Stimulated activated CD8-positive, alpha-beta memory T cell treated with anti-CD3 and anti-CD28 coated beads, Interleukin-15, amount 100 ng/mL, for 24 hours (primary cell): ENCODE measurements around the gene GLIS1.

Experiments
- DNase-seq: peaks from one replicate; pipeline ENCODE4 v3.0.0-alpha.2; 2020; ENCODE audit warnings: low read depth

Gene GLIS1

GRCh38 chr1:53693773-53694717 lies 44.9 kb downstream of the GLIS1 start:
- no peak for DNase-seq

GRCh38 chr1:53693339-53693738 lies 45.6 kb downstream of the GLIS1 start:
- no peak for DNase-seq

DNA sequence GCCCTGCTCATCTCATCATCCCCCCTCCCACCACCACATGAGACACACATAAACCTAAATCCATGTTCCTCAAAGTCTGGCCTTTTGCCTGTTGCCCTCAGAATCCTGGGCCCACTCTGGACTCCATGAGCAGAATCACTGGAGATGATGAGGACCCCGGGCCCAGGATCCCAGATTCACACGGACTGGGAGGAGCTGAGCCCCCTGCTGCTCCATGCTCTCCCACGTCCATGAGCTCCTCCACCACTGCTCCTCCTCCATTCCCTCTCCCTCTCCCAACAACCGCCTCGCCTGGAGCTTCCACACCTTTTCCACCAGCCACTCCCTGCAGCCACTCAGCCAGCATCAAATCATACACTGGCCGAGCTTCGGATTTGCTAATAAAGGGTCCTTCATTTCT lies 47.6 kb downstream of the GLIS1 start:
- DNase-seq, result no peak

GRCh38 chr1:53690411-53690810 lies 48.6 kb downstream of the GLIS1 start:
- DNase-seq, result no peak

GRCh38 chr1:53689736-53690326 lies 49.1 kb downstream of the GLIS1 start:
- no peak for DNase-seq

GRCh38 chr1:53689223-53689622 lies 49.7 kb downstream of the GLIS1 start:
- no peak for DNase-seq

DNA sequence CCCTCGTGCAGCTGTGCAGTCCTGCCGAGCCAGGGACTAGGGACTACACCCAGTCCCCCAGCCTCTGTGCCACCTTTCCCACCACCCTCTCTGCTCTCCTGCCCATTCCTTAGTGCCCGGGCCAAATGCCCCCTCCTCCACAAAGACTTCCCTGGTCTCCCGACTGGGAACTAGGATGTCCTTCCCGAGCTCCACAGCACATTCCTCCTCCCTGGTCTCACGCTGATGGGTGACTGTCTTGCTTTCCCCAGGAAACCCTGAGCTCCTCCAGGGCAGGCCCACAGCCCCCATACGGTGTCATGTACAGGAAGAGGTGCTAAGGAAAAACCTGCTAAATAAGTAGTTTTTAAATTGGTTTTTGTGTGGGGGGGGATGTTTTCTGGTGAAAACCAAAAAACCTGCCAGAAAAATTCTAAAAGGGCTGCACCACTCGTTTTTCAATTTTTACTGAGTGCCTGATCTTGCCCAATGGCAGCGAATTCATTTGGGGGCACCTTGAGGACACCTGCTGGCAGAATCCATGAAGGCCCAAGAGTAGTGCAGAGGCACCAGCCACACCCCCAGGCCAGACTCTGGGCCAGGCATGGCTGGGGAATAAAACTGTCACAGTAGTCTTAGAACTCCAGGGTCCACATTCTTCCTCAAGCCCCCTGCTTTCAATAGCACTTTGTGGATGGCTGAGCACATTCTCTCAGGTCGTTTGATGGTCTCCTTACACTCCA lies 50.4 kb downstream of the GLIS1 start:
- DNase-seq, result no peak

GRCh38 chr1:53687901-53688300 lies 51.1 kb downstream of the GLIS1 start:
- DNase-seq, result no peak

DNA sequence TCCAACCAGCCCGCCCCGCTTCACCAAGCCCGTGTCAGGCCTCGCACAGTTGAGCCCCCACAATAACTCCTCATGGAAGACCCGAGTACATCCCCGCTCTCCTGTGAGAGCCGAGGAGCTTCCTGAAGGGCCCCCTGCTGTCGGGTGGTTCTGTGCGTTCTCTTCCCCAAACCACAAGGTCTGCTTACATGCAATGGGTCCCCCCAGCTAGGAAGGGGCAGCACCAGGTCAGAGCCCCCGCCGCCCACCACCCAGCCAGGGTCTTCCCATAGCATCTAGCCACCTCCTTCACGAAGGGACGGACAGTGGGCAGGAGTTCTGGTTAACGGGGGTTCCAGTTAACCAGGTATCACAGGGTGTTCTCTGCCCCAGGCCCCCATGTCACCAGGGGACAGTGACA lies 51.5 kb downstream of the GLIS1 start:
- no peak for DNase-seq

DNA sequence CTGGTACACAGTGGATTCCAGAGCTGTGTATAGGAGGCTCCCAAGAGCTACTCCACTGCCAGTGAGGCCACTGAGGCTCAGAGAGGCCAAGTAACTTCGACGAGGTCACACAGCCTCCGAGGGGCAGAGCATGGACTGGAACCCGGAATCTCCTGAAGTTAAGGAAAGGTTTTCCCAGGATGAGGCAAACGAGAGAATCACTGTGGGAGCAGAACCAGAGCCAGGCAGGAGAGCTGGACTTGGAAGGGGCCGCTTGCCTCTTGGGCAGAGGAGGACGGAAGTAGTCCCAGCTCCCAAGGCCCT lies 52.0 kb downstream of the GLIS1 start:
- no peak for DNase-seq

- no peak for DNase-seq
These were observed 52.6 kb downstream of the GLIS1 start for GRCh38 chr1:53686091-53686964.

GRCh38 chr1:53685272-53686051 lies 53.5 kb downstream of the GLIS1 start:
- DNase-seq, result no peak

DNA sequence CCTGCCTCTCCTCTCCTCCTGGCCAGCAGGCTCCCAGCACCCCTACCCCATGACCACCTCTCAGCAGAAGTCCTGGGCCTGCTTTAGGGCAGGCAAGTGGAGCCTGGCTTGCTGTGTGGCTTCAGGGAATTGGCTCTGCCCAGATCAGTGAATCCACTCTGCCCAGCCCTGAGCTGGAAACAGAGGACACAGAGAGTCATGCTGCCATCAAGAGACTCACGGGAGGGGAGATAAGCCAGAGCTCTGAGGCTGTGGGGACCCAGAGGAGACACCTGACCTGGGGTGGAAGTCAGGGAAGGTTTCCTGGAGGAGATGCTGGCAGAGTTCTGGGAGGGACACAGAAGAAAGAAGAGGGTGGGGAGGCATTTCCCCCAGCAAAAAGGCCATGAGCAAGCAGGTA lies 54.2 kb downstream of the GLIS1 start:
- DNase-seq, result no peak

GRCh38 chr1:53683986-53684740 lies 54.8 kb downstream of the GLIS1 start:
- DNase-seq, result no peak

GRCh38 chr1:53682881-53683280 lies 56.1 kb downstream of the GLIS1 start:
- DNase-seq, result no peak

GRCh38 chr1:53681977-53682685 lies 56.8 kb downstream of the GLIS1 start:
- peak; percentile 5 for DNase-seq

- DNase-seq, result no peak
These were observed 57.5 kb downstream of the GLIS1 start for GRCh38 chr1:53681351-53681976.

- DNase-seq, result no peak
These were observed 58.1 kb downstream of the GLIS1 start for GRCh38 chr1:53680868-53681267.
